Mesendoderm (in vitro differentiated cells): Measurements from ENCODE around the gene RNF213.

Experiments
- DNase-seq: peaks from one replicate; pipeline ENCODE4 v3.0.0; 2013
- H2AK5ac ChIP-seq: 2 replicates; pipeline ENCODE4 v1.6.1; 2013; ENCODE audit warnings: low read length, inconsistent platforms
- H2BK120ac ChIP-seq: 2 replicates; pipeline ENCODE4 v1.6.1; 2013; ENCODE audit warnings: low read depth, mild to moderate bottlenecking, low read length, moderate library complexity, mixed read lengths
- H2BK15ac ChIP-seq: replicated peaks from 2 replicates; pipeline ENCODE4 v1.6.1; 2013; ENCODE audit warnings: low read depth, mild to moderate bottlenecking, moderate library complexity
- H2BK5ac ChIP-seq: 2 replicates; pipeline ENCODE4 v1.6.1; 2013; ENCODE audit warnings: low read length, inconsistent platforms
- H3K18ac ChIP-seq: 2 replicates; pipeline ENCODE4 v1.6.1; 2013; ENCODE audit warnings: mild to moderate bottlenecking, low read length, mixed read lengths
- H3K23ac ChIP-seq: one replicate; pipeline ENCODE4 v1.6.1; 2013; ENCODE audit warnings: low read length
- H3K27ac ChIP-seq: 2 replicates; pipeline ENCODE4 v1.5.1; 2013; ENCODE audit warnings: low read depth, mild to moderate bottlenecking, inconsistent platforms, low read length, moderate library complexity
- H3K27me3 ChIP-seq: 2 replicates; pipeline ENCODE4 v1.6.1; 2013; ENCODE audit warnings: low read length, control low read depth, mild to moderate bottlenecking, inconsistent platforms; ENCODE audit not compliant: insufficient read depth, poor library complexity
- H3K36me3 ChIP-seq: 2 replicates; pipeline ENCODE4 v1.6.1; 2013; ENCODE audit warnings: low read length, inconsistent platforms; ENCODE audit not compliant: control insufficient read depth, insufficient read depth
- H3K4ac ChIP-seq: one replicate; pipeline ENCODE4 v1.6.1; 2013; ENCODE audit warnings: low read depth, mild to moderate bottlenecking, low read length, moderate library complexity
- H3K4me1 ChIP-seq: 2 replicates; pipeline ENCODE4 v1.6.1; 2013; ENCODE audit warnings: low read depth, low read length, inconsistent platforms; ENCODE audit not compliant: control insufficient read depth
- H3K4me2 ChIP-seq: 2 replicates; pipeline ENCODE4 v1.6.1; 2013; ENCODE audit warnings: low read length
- H3K4me3 ChIP-seq: 2 replicates; pipeline ENCODE4 v1.5.1; 2013; ENCODE audit warnings: mild to moderate bottlenecking, low read length
- H3K56ac ChIP-seq: one replicate; pipeline ENCODE4 v1.6.1; 2013; ENCODE audit warnings: low read length
- H3K79me1 ChIP-seq: 2 replicates; pipeline ENCODE4 v1.6.1; 2013; ENCODE audit warnings: low read length, inconsistent platforms
- H3K79me2 ChIP-seq: 2 replicates; pipeline ENCODE4 v1.6.1; 2013; ENCODE audit warnings: mild to moderate bottlenecking, low read length; ENCODE audit not compliant: control insufficient read depth, insufficient read depth
- H3K9ac ChIP-seq: 2 replicates; pipeline ENCODE4 v1.6.1; 2013; ENCODE audit warnings: low read length, inconsistent platforms
- H4K5ac ChIP-seq: one replicate; pipeline ENCODE4 v1.6.1; 2013; ENCODE audit warnings: low read length
- H4K8ac ChIP-seq: one replicate; pipeline ENCODE4 v1.6.1; 2013; ENCODE audit warnings: low read depth, mild to moderate bottlenecking, control low read depth, low read length, moderate library complexity
- WGBS: extraction: QIAGEN DNeasy Blood & Tissue Kit; methylation state at CpG from one replicate; pipeline ENCODE4 v1.1.7; 2013; ENCODE audit warnings: low lambda C conversion rate, missing lambda C conversion rate; ENCODE audit not compliant: insufficient coverage; ENCODE audit errors: extremely low coverage; 5-methylcytosine and 5-hydroxymethylcytosine counted together

The RNF213 gene

DNA sequence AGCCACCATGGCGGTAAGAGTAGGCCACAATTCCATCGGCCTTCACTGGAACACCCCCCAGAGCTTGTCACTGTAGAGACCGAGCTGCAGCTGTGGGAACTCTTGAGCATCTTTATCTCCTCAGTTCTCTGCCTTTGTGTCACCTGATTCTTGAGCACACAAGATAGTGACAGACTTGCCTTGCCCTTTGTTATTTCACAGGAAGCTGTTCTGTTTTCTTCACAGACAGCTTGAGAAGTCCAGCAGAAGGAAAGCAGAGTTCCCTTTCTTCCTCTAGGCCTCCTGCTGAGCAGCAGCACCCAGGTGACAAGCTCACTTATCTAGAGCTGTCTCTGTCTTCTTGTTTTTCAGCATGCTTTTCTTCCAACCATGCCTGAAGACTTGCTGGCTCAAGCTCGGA is 115.9 kb downstream of the RNF213 start:
- Histone ChIP-seq H3K4me1 (no peaks in the 10 kb centered on the region), H3K27ac (peak overlapping the region; percentile 18), H3K79me2 (no peaks in the 10 kb centered on the region), H3K4ac (no peak overlapping the region), H3K23ac (no peak overlapping the region), H2BK15ac (no peak overlapping the region), H3K4me3 (no peak overlapping the region), H3K79me1 (no peaks in the 10 kb centered on the region), H4K8ac (no peak overlapping the region), H2AK5ac (no peak overlapping the region), H3K36me3 (peaks cover 15% of the 10 kb centered on the region), H3K18ac (no peak overlapping the region), H2BK5ac (no peak overlapping the region), H3K27me3 (no peaks in the 10 kb centered on the region), H2BK120ac (no peak overlapping the region), H3K56ac (no peak overlapping the region), H3K9ac (no peak overlapping the region), H3K4me2 (no peak overlapping the region), H4K5ac (no peak overlapping the region)
- WGBS, result no CpG with 5 or more reads among the region's 4 CpGs
- DNase-seq, result peak; percentile 79

DNA sequence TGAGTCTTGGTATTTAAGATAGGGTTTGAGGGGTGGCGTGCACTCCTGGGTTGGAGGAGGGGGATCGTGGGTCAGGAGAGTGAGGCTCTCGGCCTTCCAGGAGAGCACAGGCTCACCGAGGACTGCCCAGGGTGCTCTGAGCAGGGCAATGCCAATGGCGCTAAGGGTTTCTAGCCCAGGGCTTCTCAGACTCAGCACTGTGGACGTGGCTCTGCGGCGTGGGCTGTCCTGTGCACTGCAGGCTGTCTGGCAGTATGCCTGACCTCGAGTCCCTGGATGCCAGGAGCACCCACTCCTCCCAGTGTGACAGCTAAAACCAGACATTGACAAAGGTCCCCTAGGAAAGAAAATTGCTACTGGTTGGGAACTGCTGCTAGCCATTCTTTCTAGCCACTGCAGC is 117.1 kb downstream of the RNF213 start:
- peaks cover 17% of the 10 kb centered on the region for H3K36me3 ChIP-seq
- no peak for DNase-seq
- H3K18ac ChIP-seq, result no peak overlapping the region
- H2BK120ac ChIP-seq, result no peak overlapping the region
- no peaks in the 10 kb centered on the region for H3K79me2 ChIP-seq
- no peak overlapping the region for H4K8ac ChIP-seq
- no peak overlapping the region for H3K4me2 ChIP-seq
- H3K27ac ChIP-seq, result no peak overlapping the region
- no peak overlapping the region for H3K4me3 ChIP-seq
- WGBS, result no CpG with 5 or more reads among the region's 9 CpGs
- H3K56ac ChIP-seq, result no peak overlapping the region
- H2AK5ac ChIP-seq, result no peak overlapping the region
- H3K4me1 ChIP-seq, result no peaks in the 10 kb centered on the region
- no peak overlapping the region for H2BK15ac ChIP-seq
- H3K23ac ChIP-seq, result no peak overlapping the region
- H4K5ac ChIP-seq, result no peak overlapping the region
- H3K4ac ChIP-seq, result no peak overlapping the region
- H3K27me3 ChIP-seq, result no peaks in the 10 kb centered on the region
- no peaks in the 10 kb centered on the region for H3K79me1 ChIP-seq
- no peak overlapping the region for H2BK5ac ChIP-seq
- H3K9ac ChIP-seq, result no peak overlapping the region

DNA sequence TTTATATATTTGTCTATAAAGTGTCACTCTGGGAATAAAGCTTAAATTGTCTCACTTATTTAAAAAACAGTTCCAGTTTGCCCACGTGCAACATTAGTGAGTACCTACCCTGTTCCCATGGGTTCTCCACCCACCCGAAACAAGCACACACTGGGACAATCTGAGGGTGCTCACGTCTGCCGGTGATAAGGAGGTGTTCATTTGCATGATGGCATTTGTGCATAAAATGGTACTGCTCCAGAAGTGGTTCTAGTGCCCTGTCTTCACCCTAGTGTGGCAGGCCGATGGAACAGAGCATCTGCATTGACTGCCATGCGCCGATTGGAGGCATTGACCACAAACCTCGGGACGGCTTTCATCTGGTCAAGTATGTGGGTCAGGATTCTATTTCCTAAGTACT is 118.7 kb downstream of the RNF213 start:
- no peak overlapping the region for H3K27ac ChIP-seq
- no peak overlapping the region for H2BK120ac ChIP-seq
- no peaks in the 10 kb centered on the region for H3K27me3 ChIP-seq
- H4K8ac ChIP-seq, result no peak overlapping the region
- H2BK15ac ChIP-seq, result no peak overlapping the region
- H3K9ac ChIP-seq, result no peak overlapping the region
- no peaks in the 10 kb centered on the region for H3K4me1 ChIP-seq
- no CpG with 5 or more reads among the region's 9 CpGs for WGBS
- no peak overlapping the region for H3K4me3 ChIP-seq
- no peaks in the 10 kb centered on the region for H3K79me2 ChIP-seq
- no peak for DNase-seq
- H2AK5ac ChIP-seq, result no peak overlapping the region
- H3K4me2 ChIP-seq, result no peak overlapping the region
- no peak overlapping the region for H3K4ac ChIP-seq
- no peak overlapping the region for H3K18ac ChIP-seq
- H3K23ac ChIP-seq, result no peak overlapping the region
- H3K79me1 ChIP-seq, result no peaks in the 10 kb centered on the region
- H3K36me3 ChIP-seq, result peaks cover 13% of the 10 kb centered on the region
- H4K5ac ChIP-seq, result no peak overlapping the region
- H3K56ac ChIP-seq, result no peak overlapping the region
- H2BK5ac ChIP-seq, result no peak overlapping the region

DNA sequence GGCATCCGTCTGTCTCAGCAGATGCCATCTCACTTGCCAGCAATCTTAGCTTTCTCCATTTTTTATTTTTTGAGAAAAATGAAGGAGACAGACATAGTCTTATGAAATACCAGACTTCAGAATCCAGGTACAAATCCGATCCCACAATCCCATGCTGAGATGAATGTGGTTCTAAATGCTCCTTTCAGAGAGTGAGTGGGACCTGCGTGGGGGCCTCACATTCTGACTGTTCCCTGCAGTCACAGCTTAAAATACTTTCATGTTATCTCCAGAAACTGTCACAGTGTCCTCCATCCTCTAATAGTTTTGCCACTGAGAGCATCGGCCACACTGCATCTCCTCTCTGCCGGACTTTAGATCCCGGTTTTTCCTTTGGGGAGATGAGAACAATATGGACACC is 119.4 kb downstream of the RNF213 start:
- no peaks in the 10 kb centered on the region for H3K79me1 ChIP-seq
- H2BK120ac ChIP-seq, result no peak overlapping the region
- no peak overlapping the region for H3K23ac ChIP-seq
- no peak overlapping the region for H3K9ac ChIP-seq
- no CpG with 5 or more reads among the region's 6 CpGs for WGBS
- peaks cover 9% of the 10 kb centered on the region for H3K36me3 ChIP-seq
- no peak overlapping the region for H3K18ac ChIP-seq
- H2AK5ac ChIP-seq, result no peak overlapping the region
- no peak overlapping the region for H3K4me2 ChIP-seq
- no peaks in the 10 kb centered on the region for H3K4me1 ChIP-seq
- no peak overlapping the region for H3K27ac ChIP-seq
- H3K79me2 ChIP-seq, result no peaks in the 10 kb centered on the region
- H3K56ac ChIP-seq, result no peak overlapping the region
- no peak overlapping the region for H2BK5ac ChIP-seq
- no peak for DNase-seq
- H2BK15ac ChIP-seq, result no peak overlapping the region
- no peak overlapping the region for H4K8ac ChIP-seq
- H3K27me3 ChIP-seq, result no peaks in the 10 kb centered on the region
- H3K4ac ChIP-seq, result no peak overlapping the region
- no peak overlapping the region for H4K5ac ChIP-seq
- no peak overlapping the region for H3K4me3 ChIP-seq

DNA sequence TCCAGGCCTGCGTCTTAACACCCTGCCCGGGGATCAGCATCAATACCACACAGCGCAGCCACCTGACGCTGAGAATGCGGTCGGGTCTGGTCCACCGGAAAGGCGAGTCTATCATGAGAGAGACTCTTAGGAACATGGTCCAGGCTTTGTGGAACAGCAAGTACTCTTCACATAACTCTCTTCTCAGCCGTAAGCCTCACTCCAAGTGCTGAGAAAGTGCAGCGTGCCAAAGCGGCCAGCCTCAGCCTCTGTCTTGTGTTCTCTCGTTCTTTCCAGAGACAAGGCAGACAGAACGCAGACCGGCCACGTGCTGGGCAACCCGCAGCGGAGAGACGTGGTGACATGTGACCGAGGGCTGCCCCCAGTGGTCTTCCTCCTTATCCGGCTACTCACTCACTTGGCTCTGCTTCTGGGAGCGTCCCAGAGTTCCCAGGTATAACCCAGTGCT is 119.9 kb downstream of the RNF213 start:
- Histone ChIP-seq H3K27me3 (no peaks in the 10 kb centered on the region), H3K23ac (no peak overlapping the region), H2BK5ac (no peak overlapping the region), H3K79me1 (no peaks in the 10 kb centered on the region), H3K36me3 (peaks cover 8% of the 10 kb centered on the region), H3K4me2 (no peak overlapping the region), H2BK15ac (no peak overlapping the region), H3K4ac (no peak overlapping the region), H3K18ac (no peak overlapping the region), H3K27ac (no peak overlapping the region), H4K8ac (no peak overlapping the region), H3K9ac (no peak overlapping the region), H2BK120ac (no peak overlapping the region), H3K4me1 (no peaks in the 10 kb centered on the region), H3K56ac (no peak overlapping the region), H2AK5ac (no peak overlapping the region), H3K4me3 (no peak overlapping the region), H4K5ac (no peak overlapping the region), H3K79me2 (no peaks in the 10 kb centered on the region)
- no CpG with 5 or more reads among the region's 21 CpGs for WGBS
- DNase-seq, result no peak

DNA sequence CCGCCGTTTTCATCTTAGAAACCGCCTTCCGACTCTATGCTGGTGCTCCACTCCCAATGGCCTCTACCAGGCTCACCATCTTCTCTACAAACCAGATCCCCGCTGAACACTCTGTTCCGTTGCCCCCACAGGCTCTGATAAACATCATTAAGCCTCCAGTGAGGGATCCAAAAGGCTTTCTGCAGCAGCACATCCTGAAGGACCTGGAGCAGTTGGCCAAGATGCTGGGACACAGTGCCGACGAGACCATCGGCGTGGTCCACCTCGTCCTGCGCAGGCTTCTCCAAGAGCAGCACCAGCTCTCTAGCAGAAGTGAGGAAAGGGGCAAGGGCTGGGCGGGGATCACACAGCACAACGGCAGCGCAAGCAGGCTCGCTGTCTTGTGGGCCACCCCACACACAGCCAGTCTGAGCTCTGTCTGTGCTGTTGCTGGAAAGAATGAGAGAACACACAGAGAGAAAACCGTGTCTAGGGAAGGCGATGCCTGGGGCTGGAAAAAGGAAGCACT is 120.8 kb downstream of the RNF213 start:
- H3K4me2 ChIP-seq, result no peak overlapping the region
- DNase-seq, result no peak
- H2AK5ac ChIP-seq, result no peak overlapping the region
- no peaks in the 10 kb centered on the region for H3K27me3 ChIP-seq
- H2BK5ac ChIP-seq, result no peak overlapping the region
- H3K18ac ChIP-seq, result no peak overlapping the region
- WGBS, result no CpG with 5 or more reads among the region's 18 CpGs
- no peak overlapping the region for H2BK120ac ChIP-seq
- no peak overlapping the region for H4K8ac ChIP-seq
- H3K4ac ChIP-seq, result no peak overlapping the region
- H3K4me3 ChIP-seq, result no peak overlapping the region
- no peaks in the 10 kb centered on the region for H3K79me2 ChIP-seq
- peaks cover 8% of the 10 kb centered on the region for H3K36me3 ChIP-seq
- H2BK15ac ChIP-seq, result no peak overlapping the region
- H3K4me1 ChIP-seq, result no peaks in the 10 kb centered on the region
- H3K27ac ChIP-seq, result no peak overlapping the region
- H4K5ac ChIP-seq, result no peak overlapping the region
- H3K9ac ChIP-seq, result no peak overlapping the region
- H3K23ac ChIP-seq, result no peak overlapping the region
- no peaks in the 10 kb centered on the region for H3K79me1 ChIP-seq
- H3K56ac ChIP-seq, result no peak overlapping the region
